GM12891 (cell line): ENCODE data around the gene PDCD1.
A peak's percentile ranks its signal among the peaks of the same experiment; 100 is the strongest.

Source experiments
- DNase-seq: peaks from one replicate; pipeline ENCODE4 v3.0.0; 2011; ENCODE audit warnings: low spot score; ENCODE audit not compliant: insufficient read length
- FAIRE-seq: peaks from 2 replicates; lab custom pipeline; 2011; peaks lifted over from hg19 to GRCh38; lab: Jason Lieb, UNC
- PAX5 ChIP-seq: IDR thresholded peaks from 2 replicates; pipeline ENCODE4 v1.6.1; 2011; ENCODE audit warnings: low read length, moderate library complexity, mild to moderate bottlenecking; ENCODE audit not compliant: insufficient read depth, severe bottlenecking
- POLR2A ChIP-seq: IDR thresholded peaks from 2 replicates; pipeline ENCODE4 v1.6.1; 2011; ENCODE audit warnings: low read depth, low read length, control low read depth
- POLR2AphosphoS5 ChIP-seq: IDR thresholded peaks from 2 replicates; pipeline ENCODE4 v1.6.1; 2011; ENCODE audit warnings: low read depth, low read length, control low read depth
- POU2F2 ChIP-seq: IDR thresholded peaks from 2 replicates; pipeline ENCODE4 v1.6.1; 2011; ENCODE audit warnings: low read depth, mild to moderate bottlenecking, control low read depth, low read length, moderate library complexity
- SPI1 ChIP-seq: IDR thresholded peaks from 2 replicates; pipeline ENCODE4 v1.6.1; 2011; ENCODE audit warnings: low read depth, low read length, control low read depth
- TAF1 ChIP-seq: IDR thresholded peaks from 2 replicates; pipeline ENCODE4 v1.6.1; 2011; ENCODE audit warnings: low read depth, low read length, control low read depth

Gene PDCD1

DNA sequence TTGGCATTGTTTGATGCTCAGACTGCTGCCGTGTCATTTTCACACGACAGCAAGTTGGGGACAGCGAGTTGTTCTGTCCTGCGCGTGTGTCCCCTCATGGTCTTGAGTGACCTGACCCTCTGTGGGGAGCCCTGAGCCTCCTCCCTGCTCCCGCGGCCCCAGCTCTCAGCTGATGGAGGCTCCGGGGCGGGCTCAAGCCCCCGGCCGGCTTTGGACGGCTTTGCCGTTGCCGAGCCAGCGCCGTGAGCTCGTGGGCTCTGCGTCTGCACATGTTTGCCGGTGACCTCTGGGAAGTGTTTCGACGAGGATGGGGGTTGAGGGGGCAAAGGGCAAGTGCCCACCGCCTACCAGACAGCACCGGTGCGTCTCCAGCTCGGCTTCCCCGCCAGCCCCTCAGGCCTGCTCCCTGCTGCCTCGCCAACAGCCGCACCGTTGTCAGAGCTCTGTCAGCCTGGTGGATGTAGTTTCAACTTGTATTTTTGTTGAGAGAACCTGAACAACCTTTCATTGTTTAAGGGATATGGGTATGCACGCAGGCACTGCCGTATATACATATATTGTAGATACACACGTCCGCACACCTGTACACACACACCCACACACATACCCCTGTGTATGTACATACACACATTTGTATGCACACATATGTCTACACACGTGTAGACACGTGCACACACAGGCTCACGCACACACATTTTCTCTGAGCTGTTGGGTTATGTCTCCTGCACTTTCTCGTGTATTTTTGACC lies 13.7 kb downstream of the PDCD1 start:
- peak; percentile 89 for FAIRE-seq

DNA sequence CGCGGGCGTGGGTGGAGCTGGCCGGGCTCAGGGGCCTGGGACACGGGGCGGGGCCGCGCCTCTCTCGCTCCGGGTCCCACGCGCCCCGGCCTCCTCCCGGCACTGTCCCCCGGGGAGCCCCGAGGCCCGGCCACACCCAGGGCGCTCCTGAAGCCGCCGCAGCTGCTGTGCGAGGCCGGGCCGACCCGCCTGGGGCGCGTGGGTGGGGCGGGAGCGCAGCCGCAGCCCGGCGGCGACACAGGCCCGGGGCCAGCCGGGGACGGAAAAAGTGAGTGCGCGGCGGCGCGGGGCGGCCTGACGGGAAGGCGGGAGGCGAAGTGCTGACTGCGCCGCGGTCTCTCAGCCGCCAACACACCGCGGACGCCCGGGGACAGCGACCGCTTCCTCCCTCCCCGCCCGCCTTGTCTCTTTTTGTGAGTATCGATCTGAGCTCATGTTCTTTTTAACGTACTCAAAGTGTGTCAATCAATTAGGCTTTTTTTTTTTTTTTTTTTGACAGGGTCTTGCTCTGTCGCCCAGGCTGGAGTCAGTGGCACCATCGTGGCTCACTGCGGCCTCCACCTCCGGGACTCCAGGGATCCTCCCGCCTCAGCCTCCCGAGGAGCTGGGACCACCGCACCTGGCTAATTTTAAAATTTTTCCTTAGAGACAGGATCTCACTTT lies 14.5 kb downstream of the PDCD1 start:
- TF ChIP-seq POU2F2 (0 out of 2 replicates have a peak, but pooled peaks have one; percentile 14), SPI1 (peak; percentile 55), POLR2A (0 out of 2 replicates have a peak, but pooled peaks have one; percentile 18), PAX5 (no peak), POLR2AphosphoS5 (peak; percentile 22; the same call in 1 of the 2 replicates), TAF1 (no peak)
- DNase-seq (peak; percentile 78), FAIRE-seq (peak; percentile 93)

More for the DNA sequence above, 13.7 kb downstream of the PDCD1 start:
- no peak for TF ChIP-seq POLR2A
- no peak for TF ChIP-seq TAF1
- TF ChIP-seq SPI1: no peak
- TF ChIP-seq PAX5: no peak
- no peak for TF ChIP-seq POU2F2
- TF ChIP-seq POLR2AphosphoS5: no peak
- no peak for DNase-seq

DNA sequence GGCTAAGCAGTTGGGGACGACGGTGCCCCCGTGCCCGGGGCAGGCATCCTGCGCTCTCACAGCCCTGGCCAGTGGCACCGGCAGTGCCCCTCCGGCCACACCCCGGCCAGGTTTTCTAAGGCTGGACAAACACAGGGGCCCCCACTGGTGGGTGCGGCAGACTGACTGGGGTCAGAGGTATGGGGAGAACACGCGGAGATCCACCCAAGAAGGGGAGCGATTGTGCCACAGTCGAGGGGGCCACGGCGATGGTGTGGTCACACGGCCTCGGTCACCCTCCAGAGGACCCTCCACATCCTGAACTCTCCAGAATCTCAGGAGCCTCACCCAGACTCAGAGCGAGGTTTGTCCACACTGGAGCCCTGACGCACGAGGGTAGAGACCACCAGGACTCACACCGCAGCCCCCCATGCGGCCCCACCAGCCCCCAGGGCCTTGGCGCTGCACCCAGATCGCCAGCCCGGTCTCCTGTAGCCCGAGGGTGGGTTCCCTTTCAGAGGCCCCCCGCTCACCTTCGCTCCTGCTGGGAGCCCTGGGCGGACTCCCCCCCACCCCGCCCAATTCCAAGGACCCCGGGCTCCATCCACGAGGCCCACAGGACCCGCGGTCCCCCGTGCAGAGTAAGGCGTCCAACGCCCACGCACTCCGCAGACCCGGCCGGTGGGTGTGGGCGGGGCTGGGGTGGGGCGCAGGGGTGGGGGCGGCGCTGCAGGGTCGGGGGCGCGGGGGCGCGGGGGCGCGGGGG lies 15.2 kb downstream of the PDCD1 start:
- DNase-seq (peak; percentile 28), FAIRE-seq (no peak)
- TF ChIP-seq SPI1 (no peak), POLR2AphosphoS5 (no peak), POLR2A (no peak), POU2F2 (no peak), PAX5 (no peak), TAF1 (no peak)

DNA sequence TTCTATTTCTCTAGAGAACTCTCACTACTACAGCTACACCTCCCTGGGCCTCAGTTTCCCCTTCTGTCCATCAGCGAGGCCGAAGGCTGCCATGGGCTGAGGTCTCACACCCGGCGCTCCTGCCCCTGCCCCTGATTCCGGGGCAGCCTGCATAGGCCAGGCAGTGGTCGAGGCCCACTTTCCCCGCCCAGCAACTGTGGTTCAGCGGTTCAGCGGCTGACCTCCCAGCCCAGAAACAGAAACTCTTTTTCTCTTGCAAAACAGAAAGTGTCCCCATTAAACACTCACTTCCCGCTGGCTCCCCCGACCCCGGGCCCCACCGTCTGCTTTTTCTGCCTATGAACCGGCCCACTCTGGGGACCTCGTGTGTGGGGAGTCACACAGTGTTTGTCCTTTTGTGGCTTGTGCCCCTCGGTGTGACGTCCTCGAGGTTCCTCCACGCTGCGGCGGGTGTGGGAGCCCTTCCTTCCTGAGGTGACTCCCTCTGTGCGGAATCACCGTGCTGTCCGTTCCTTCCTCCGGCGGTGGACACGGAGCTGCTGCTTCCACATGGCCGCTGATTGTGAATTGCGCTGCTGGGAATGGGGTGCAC lies 16.0 kb downstream of the PDCD1 start:
- peak; percentile 85 for FAIRE-seq
- DNase-seq: peak; percentile 70

DNA sequence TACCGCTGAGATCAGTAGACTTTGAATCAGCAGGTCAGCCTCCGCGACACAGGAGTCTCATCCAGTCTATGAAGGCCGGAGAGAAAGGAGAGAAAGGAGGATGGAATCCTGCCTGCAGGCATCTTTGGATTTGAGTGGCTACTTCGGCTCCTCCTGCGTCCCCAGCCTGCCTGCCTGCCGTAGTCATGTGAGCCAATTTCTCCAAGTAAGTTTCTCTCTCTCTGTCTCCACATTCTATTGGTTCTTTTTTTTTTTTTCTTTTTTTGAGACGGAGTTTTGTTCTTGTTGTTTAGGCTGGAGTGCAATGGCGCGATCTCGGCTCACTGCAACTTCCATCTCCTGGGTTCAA lies 16.7 kb downstream of the PDCD1 start:
- DNase-seq: no peak
- no peak for FAIRE-seq

More for the DNA sequence above, 16.0 kb downstream of the PDCD1 start:
- TF ChIP-seq TAF1 (no peak), POLR2A (no peak), POLR2AphosphoS5 (no peak), POU2F2 (no peak), PAX5 (no peak), SPI1 (0 out of 2 replicates have a peak, but pooled peaks have one; percentile 13)

DNA sequence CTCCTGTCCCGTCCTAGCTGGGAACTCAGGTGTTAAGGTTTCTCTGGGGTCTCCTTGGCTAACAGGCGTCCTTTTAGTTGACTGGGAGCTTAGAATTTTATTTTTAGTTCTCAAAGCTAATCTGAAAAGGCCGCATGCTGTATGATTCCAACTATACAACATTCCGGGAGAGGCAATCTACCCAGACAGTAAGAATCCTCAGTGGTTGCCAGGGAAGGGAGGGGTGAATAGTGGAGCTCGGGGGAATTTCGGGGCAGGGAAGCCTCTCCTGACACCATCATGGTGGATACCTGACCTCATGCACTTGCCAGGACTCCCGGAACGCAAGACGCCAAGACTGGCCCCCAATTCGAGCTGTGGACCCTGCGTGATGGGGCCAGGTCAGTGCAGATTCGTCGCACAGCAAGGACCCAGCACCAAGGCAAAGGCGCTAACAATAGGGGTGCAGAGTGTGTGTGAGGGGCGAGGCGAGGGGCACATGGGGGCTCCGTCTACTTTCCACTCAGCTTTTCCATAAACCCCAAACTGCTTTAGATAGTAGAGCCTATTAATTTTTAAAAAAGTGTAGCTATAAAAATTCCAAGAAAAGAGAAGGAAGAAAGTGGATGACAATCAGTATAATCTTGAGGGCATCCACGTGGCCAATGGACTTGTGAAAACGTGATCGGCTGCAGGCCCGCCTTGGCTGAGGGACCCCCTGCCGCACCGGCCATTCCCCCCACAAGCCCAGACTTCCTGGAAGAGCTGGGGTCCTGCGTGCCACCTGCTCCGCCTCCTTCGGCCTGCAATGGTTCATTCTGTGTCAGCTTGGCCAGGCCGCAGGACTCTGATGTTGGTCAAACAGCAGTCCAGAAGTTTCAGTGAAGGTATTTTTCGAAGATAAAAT lies 17.3 kb downstream of the PDCD1 start:
- no peak for TF ChIP-seq POLR2A
- no peak for TF ChIP-seq SPI1
- no peak for TF ChIP-seq POLR2AphosphoS5
- no peak for TF ChIP-seq PAX5
- TF ChIP-seq POU2F2: no peak
- TF ChIP-seq TAF1: no peak
- DNase-seq (no peak), FAIRE-seq (no peak)

More for the DNA sequence above, 16.7 kb downstream of the PDCD1 start:
- TF ChIP-seq SPI1: no peak
- no peak for TF ChIP-seq POLR2AphosphoS5
- no peak for TF ChIP-seq POU2F2

DNA sequence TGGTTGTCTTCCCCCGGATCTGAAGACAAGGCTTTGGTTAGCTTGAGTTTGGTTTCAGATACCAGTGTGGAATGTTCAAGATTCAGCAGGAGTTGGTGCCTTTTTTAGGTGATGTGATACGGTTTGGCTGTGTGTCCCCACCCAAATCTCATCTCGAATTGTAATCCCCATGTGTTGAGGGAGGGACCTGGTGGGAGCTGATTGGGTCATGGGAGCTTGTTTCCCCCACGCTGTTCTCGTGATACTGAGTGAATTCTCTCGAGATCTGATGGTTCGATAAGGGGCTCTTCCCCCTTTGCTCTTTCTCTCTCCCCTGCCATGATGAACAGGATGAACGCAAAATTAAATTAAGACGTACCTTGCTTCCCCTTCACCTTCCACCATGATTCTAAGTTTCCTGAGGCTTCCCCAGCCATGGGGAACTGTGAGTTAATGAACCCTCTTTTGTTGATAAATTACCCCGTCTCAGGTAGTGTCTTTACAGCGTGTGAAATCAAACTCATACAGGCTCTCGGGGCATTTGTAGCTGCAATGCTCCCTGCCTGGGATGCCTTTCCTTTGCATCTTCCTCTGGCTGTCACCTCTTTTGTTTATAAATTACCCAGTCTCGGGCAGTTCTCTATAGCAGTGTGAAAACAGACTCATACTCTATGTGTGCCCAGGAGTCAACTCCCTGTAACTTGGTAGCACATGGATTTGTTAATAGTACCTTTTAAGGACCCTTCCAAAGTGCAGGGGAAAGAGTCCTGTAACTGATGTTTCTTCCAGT lies 21.3 kb downstream of the PDCD1 start:
- no peak for DNase-seq
- no peak for TF ChIP-seq PAX5
- no peak for TF ChIP-seq POU2F2
- no peak for TF ChIP-seq TAF1
- TF ChIP-seq POLR2A: no peak
- TF ChIP-seq SPI1: no peak
- no peak for FAIRE-seq

DNA sequence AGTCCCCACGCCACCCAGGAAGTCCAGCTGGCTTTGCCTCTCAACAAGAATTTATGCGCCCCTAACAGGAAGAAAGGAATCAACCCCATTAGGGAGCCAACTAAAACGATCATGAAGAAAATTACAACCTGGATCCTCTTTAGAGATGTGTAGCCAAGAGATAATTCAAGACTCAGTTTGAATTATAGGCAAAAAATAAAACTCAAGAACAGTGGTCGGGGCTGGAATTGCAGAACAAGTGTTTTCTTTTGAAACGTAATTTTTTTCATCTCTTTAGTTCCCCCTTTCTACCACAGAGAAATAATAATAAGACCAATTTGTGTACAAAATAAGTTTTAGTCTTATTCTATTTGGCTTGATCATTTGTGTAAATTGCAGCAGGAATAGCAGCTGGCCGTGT lies 22.4 kb downstream of the PDCD1 start:
- DNase-seq: no peak
- no peak for FAIRE-seq
- TF ChIP-seq POU2F2 (no peak), POLR2A (no peak), TAF1 (no peak), PAX5 (no peak), SPI1 (no peak), POLR2AphosphoS5 (no peak)
